ENCODE measurements around the gene FAM177B.
A peak's percentile ranks its signal among the peaks of the same experiment; 100 is the strongest.

FAM177B gene

DNA sequence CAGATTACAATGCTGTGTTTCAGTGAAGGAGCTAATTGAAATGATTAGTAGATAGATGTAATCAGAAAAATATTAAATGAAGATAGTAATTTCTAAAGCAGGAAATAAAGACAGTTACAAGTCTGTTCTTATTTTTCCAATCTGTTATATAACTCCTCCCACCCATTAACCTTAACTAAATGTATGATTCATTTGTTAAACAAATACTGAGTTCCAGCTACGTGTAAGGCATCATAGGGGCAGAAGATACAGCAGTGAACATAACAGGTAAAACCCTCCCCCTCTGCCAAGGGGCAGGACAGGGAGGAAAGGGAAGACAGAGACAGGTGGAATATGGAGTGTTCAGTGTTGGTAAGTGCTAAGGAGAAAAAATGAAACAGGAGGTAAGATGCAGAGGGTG is at the start of gene FAM177B:
FAM177B (plus strand) TSS at position 231 of the 400 bp plus-strand sequence. CDS start 9,344 bp downstream, outside the sequence.
- no peak for DNase-seq (ENCODE audit: low read depth)

DNA sequence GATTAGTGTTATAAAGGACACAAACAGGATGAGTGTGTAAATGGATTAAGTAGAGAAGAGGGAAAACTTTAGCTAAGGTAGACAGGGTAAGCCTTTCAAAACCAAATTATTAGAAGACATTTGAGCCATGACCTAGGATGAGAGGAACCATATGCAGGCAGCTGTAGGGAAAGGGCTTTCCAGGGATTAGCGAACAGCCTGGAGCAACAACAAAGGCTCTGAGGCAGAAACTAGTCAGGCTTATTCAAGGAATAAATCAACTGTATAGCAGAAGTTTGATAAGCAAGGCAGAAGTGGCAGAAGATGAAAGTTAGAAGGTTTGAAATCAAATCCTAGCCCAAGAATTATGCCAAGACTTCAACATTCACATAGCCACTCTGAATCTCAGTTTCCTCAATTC is 46.0 kb upstream of the FAM177B start:
- DNase-seq (ENCODE audit: low read depth): no peak

DNA sequence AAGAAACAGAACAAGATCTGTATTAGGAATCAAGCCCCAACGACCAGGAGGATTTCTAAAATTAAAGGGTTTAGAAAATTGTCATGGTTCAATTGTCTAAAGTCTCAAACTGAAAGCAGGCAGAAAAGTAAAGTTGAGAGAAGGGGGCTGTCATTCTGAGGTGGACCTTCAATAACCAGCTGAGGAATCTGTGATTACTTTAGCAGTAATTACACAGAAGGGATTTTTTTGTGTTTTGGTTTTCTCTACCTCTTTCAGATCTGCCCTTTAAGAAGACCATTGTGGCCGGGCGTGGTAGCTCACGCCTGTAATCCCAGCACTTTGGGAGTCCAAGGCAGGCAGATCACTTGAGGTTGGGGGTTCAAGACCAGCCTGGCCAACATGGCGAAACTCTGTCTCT is 42.1 kb upstream of the FAM177B start:
- no peak for DNase-seq (ENCODE audit: low read depth)

DNA sequence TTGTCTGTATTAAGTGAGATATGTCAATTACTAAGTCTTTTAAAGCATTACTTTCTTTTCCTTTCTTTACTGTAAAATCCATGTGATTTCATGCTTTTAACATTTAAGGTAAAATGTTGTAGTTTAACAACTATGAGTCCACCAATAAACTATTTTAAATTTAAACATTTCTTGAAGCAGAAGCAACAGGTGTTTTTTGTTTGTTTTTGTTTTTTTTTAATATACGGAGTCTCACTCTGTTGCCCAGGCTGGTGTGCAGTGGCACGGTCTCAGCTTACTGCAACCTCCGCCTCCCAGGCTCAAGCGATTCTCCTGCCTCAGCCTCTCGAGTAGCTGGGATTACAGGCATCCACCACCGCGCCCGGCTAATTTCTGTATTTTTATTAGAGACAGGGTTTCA is 40.3 kb upstream of the FAM177B start:
- no peak for DNase-seq (ENCODE audit: low read depth)

DNA sequence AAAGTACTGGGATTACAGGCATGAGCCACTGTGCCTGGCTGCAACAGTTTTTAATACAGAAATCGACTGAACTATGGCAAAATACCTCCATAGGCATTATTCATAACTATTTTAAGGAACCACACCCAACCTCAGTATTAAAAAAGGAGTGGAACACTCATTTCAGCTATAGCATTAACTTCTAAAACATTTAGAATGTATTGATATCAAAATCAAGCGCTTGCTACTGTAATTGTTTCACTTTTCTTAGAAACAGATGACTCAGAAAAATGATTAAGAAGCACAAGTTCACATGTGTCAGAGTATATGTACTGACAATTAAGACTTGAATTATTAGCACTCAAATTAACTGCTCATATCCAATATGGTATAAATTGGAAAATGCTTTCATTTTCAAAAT is 39.8 kb upstream of the FAM177B start:
- DNase-seq (ENCODE audit: low read depth): no peak

DNA sequence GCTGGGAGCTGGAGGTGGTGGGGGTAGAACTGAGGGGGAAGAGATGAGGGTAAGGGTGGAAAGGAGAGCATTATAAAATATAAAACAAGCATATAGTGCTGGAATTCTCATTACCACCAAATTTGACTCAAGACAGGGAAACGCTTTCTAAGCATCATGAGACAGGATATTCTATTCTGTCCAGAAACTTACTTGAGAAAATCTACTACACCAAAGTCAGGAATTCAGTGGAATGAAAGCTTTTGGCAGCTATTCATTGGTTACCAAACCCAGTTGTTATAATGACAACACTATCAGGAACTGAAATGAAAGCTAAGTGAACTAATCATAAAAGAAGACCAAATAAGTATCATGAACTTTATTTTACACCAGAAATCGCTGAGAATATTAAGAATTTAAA is 39.2 kb upstream of the FAM177B start:
- DNase-seq (ENCODE audit: low read depth): peak; percentile 14

DNA sequence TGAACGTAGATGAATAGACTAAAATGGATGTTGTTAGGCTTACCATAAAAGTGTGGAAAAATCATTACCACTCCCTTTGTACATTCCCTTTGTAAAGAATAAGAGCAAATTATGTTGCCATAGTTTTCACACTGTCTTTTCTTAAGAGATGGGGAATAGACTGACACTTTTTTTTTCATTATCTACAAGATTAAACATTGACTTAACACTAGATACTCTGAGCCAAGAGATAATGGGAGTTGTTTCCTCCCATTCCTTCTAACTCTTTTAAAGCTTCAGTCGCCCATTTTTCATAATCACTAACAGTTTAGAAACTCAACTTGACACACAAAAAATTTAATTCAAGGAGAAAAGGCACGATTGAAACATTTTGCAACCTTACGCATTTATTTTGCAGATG is 34.8 kb upstream of the FAM177B start:
- no peak for DNase-seq (ENCODE audit: low read depth)

DNA sequence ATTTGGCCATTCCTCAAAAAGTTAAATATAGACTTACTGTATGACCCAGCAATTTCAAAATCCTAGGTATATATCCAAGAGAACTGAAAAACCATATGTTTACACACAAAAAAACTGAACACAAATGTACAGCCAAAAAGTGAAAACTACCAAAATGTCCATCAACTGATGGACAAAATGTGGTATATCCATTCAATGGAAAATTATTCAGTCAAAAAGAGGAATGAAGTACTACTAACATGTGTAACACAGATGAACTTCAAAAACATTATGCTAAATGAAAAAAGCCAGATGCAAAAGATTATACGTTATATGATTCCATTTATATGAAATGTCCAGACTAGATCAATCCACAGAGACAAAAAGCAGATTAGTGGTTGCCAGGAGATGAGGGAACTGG is 32.7 kb upstream of the FAM177B start:
- no peak for DNase-seq (ENCODE audit: low read depth)

DNA sequence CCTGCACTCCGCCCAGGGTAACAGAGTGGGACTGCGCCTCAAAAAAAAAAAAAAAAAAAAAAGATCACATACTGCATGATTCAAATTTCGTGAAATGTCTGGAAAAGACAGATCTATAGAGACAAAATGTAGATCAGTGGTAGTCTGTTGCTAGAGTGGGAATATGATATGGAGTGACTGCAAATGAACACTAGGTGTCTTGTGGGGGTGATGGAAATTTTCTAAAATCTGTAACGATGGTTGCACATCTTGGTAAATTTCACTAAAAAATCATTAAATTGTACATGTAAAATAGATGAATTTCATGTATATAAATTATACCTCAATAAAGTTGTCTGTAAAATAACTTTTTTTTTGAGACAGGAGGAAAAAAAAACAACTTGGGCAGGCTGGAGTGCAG is 30.2 kb upstream of the FAM177B start:
- no peak for DNase-seq (ENCODE audit: low read depth)

DNA sequence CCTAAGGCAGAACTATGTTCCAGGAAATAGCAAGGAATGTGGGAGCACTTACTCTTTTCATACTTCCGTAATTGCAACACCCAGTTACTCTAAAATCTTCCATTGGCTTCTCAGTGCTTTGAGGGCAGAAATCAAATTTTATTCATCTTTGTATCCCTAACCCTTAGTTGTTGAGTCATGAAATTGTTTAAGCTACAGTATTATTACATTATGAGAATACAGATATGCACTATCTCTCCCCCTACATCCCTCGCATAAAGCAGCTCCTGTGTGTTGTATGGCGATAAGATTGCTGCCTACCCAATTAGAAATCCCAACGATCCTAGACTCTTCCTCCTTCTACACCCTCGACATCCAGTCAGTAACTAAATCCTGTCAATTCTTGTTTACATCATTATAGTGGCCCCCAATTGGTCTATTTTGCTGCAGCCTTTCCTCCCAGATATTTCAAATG is 27.3 kb upstream of the FAM177B start:
- no peak for DNase-seq (ENCODE audit: low read depth)

DNA sequence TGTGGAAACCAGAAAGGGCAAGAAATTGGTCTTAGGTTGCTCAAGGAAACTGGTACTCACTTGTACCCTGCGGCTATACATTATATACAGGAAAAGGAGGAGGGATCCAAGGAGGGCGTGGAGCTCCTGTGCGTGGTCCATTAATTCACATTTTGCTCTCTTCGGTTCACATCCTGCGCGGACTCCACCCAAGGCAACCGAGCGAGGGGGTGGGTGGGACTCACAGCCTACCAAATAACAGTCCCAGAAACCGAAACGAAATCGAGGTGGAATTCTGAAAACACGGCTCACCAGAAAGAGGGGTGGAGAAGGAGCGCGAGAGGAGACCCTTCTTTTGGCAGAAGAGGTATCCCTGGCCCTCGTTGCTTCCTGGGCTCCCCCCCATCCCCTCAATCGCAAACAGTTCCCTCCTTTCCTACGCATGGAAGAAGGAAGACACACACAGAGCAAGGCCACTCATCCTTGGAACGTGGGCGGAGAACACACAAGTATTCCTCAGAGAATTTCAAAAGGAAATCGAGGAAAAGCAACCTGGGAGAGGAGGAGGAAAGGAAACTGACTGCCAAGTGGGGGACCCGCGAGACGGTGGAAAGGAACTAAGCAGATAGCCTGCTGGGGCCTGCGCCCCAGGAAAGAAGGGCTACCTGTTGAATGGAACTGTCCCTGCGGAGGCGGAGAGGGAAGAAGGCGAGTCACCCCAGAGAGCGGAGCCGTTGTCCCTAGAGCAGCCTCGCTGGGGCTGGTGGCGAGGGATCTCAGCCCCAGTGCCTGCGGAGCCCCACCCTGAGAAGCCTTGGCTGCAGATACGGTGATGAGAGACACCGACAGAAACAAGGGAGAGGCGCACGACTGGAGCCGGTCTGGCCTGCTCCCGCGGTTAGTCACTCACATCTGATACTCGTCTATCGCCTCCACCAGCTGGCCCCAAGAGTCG is 25.4 kb upstream of the FAM177B start:
- DNase-seq (ENCODE audit: low read depth): peak; percentile 28

DNA sequence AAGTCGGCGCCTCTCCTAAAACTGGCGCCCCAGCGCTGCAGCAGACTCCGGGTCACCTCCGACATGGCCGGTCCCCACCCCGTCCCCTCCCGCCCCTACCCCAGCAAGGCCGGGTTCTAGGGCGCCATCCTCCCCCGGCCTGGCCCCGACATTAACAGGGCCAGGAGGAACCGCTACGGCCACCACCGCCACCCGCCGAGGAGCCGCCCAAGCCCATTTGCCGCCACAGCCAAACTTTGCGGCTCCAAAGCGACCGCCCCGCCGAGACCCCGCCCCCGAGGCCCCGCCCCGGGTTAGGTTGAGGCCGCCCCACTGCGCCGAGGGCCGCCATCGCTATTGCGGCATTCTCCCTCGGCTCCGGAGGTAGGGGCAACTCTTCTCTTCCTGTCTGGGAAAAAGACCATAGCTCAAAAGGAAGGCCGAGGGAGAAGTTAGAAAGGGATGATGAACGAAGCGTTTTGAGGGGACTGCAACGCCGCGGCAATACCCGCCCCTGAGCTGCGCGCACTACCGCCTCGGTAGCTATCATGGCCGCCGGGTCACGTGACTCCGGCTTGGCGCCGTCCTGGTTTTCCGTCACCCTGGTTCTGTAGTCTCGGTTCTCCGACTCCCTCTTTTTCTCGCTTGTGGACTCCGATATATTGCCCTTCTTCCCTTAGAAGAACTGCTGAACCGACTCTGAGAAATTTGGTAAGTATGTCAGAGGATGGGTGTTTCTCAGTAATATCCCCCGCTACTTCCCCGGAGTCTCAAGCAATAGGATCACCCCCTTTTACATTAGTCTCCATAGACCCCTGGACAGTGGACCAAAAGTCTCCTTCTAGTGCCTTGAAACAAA is 24.5 kb upstream of the FAM177B start, which contains the start of the genes AIDA and BROX:
AIDA (minus strand) TSS at position 239 of the 838 bp plus-strand sequence; CDS start at position 65, 174 bp downstream.
BROX (plus strand) TSS at position 312 of the 838 bp plus-strand sequence. CDS start 3,136 bp downstream, outside the sequence.
- peak; percentile 61 for DNase-seq (ENCODE audit: low read depth)

DNA sequence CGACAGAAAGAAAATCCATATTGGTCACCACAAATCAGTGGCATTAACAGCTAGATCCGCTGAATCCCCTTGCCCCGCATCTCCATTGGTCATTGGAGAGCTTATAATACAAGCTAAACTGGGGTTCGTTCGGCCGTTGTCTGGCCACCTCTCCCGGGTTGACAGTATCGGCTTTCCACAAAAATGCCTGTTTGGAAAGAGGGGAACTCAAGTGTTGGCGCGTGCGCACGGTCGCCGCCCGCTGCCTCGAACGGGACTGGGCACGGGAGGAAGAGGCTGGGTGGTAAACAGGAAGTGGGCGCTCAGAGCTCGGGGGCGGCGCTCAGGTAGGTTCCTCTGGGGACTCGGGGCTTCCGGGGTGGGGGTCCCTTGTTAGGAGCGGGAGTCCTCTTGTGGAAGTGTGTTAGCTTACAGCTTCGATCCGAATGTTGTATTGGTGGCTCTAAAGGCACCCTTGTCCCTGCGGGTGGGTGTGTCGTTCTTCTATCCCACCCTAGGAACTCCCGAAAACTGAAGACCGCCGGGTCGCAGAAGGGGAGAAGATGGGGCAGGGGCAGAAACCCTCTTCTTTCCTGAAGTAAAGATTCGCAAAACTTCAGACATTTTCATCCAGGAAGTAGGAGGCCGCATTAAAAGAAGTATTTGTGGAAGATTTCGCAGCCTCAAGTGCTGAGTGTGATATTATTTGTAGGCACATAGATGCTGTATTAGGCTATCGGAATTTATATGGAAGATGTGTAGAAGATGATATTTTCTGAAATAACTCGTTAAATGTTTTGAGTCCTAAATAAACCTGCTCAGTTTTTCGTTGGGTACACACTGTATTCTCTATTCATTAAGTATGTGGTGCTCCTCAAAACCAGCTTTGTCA is 23.7 kb upstream of the FAM177B start:
- peak; percentile 89 for DNase-seq (ENCODE audit: low read depth)

DNA sequence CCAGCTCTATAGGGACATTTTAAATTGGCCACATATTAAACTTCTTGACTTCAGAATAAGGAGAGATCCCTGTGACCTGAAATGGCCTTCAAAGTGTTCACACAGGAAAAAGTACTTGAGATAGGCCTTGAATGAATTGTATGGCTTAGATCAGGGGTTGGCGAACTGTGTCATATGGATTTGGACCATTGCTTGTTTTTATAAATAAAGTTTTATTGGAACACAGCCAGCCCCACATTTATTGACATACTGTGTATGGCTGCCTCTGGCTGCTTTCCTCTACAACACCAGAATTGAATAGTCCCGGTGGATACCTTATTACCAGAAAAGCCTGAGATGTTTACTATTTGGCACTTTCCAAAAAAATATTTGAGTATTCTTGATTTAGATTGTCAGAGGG is 20.6 kb upstream of the FAM177B start:
- DNase-seq (ENCODE audit: low read depth): no peak

DNA sequence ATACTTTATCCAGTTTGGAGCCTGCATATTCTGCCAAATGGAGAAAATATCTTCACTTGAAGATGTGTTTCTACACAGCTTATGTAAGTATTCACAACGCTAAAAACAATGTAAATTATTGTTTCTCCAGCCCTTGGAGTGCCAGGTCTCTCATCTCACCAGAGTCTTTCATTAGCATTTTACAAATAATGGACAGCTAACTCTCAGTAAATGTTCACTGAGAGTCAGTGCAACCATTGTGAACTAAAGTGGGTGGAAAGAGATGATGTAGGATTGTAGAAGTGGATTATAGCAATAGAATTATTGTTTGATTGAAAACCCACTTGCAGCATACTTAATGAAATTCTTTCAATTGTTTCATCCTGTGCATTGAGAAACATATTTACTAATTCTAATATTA is 8.3 kb upstream of the FAM177B start:
- no peak for DNase-seq (ENCODE audit: low read depth)

DNA sequence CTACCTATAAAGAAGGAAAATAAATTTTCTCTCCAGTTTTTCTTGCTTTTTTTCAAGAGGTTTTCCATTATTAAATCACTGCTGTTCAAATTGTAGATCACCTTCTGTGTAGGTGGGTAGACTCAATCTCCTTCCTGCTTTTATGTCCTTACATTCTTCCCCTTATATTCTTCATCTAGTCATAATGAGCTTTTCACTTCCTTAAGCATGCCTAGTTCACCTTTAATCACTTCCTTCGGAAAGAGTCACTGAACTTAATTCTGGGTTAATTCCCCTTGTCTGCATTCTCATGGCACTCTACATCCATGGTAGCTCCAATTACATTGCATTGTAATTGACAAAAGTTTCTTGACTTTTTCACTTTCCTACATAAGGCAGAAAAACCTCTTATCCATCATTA is 6.1 kb upstream of the FAM177B start:
- DNase-seq (ENCODE audit: low read depth): no peak

DNA sequence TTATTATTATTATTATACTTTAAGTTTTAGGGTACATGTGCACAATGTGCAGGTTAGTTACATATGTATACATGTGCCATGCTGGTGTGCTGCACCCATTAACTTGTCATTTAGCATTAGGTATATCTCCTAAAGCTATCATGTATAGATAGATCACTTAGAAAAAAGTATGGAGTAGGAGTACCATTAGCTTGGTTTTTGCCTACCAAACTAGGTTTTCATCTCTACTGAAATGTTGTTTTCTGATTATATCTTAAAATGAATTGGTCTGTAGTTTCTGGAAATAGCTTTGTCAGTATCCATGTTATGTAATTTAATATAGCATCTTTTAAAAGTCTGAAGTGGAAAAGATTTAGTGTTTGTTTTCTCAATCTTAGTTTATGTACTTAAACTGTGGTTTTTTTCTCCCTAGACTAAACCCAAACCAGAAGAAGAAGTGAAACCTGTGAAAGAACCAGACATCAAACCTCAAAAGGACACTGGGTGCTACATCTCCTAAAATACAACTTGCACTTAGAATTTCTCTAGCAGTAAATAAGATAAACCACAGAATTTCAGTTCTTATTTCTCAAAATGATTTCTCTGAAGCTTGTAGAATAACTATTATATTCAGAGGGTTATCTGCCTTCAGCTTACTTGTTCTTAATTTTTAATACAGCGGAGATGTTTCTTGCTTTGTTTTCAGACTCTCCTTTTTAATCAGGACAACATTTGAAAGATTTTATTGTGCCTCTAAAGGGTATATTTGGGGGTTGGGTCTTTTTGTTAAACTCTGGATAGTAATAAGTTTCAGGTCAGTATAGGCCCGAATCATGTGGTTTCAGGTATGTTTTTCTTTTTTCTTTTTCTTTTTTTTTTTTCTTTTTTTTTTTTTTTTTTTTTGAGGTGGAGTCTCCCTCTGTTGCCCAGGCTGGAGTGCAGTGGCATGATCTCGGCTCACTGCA is 4.5 kb upstream of the FAM177B start:
- no peak for DNase-seq (ENCODE audit: low read depth)

DNA sequence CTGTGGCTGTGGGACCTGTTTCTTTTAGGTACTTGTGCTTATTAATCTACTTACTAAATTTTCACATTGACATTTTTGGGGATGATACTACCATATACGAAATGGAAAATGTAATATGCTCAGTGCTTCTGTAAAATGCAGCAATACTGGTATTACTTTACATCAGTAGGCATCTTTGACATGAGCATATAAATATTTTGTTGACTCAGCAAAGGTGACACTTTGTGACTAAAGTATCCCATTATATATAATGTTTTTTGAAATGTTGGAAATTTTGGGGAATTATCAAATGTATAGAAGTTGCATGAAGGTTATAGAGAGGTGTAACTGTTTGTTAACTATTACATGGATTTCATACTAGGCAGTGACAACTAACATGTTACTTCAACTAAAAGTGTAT is 2.3 kb upstream of the FAM177B start:
- no peak for DNase-seq (ENCODE audit: low read depth)

DNA sequence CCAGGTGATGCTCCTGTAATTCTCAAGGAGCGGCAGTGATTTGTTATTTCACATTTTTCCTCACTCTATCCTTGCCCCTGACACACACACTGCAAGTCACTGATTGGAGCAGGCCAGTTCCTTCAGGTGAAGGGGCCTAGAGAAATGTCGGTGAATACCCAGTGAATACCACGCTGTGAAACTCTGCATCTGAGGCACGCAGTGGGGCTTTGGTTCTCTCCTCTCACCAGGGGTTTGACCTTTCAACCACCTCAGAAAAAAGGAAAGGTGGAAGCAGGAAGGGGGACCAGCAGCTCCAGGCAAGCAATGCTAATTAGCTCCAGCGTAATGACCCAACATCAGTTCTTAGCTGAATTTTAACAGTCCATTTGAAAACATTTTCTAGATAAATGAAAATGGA is 532 bp upstream of the FAM177B start:
- no peak for DNase-seq (ENCODE audit: low read depth)

DNA sequence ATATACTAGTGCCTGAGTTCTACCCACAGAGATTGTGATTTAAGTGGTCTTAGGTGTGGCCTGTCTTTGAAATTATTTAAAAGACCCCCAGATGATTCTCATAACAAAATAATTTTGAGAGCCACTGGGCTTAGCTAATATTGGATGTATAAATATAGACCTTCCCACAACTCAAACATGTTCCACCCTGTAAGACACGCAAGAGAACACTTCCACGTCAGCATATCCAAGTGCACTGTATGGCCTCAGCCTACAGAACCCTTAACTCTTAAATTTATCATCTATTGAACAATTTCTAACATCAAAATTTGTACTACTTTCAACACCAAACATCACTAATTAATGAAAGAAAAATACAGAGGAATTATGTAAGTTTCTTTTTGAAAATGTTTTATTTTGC is 2.5 kb downstream of the FAM177B start:
- DNase-seq (ENCODE audit: low read depth): no peak

DNA sequence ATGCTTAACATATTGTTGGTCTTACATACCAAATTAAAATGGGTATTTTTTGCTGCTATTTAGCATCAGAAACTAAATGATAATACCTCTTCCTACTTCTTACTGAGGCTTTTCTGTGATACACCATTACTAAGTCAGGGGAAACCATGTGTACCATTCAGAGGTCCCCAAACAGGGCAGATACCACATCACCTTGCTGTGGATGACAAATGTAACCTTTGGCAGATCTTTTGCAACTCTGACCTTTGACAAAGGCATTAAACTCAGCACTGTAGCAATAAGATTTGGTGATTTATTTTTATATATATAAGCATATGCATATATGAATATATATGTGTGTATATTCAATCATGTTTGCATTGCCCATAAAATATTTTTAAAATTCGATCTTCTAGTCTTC is 2.9 kb downstream of the FAM177B start:
- no peak for DNase-seq (ENCODE audit: low read depth)
